GM21526 (cell line): ENCODE measurements around the gene KLHL29.

Experiments
- ATAC-seq: cut with Tn5 transposase; IDR thresholded peaks from one replicate; pipeline ENCODE4 v1.9.1; 2021; ENCODE audit warnings: moderate library complexity; ENCODE audit not compliant: unreplicated experiment, low FRiP score

Gene KLHL29

DNA sequence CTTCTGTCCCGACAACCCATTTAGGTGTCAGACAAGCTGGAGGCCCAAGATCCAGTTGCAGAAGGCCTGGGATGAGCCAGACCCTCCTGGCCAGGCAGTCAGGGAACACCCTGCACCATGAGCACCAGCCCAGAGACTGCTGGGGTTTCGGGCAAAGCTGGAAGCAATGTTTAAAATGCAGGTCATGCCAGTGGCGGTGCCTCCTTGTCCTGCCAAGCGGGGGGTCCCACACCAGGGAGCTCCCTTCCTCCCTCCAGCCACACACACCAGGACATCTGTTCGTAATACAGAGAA is 311.7 kb downstream of the KLHL29 start:
- no peak for ATAC-seq

DNA sequence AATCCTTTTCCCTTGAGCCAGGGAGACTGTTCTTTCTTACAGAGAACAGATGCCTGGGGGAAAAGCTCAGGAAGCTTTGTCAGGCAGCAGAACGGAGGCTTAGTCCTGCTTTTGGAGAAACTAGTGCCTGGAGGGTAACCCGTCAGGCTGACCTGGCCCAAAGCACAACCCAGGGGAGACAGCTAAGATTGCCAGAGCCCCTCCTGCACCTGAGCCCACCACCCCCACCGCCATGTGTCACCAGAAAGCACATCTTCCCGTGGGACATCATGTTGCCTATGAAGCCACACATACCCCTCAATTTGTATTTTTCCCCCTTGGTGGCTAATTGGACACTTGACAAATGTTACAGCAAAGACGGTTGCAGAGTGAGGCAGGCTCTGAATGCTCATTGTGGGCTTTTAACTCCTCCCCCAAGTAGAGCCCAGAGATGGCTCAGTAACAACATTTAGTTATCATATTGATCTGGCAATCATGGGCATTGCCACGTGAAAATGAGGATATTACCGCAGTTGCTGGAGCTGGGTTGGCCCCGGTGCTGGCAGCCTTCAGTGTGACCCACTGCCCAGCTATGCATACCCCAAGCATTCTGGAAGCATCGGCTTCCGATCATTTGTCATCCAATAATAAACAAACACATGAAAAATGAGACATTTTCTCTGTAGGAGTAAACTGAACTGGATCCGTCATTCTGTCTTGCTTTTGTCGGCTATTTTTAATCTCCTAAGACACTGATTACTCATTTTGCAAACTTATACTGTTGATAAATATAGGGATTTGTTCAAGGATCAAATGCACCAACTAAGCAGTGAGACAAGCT is 312.5 kb downstream of the KLHL29 start:
- ATAC-seq: no peak

DNA sequence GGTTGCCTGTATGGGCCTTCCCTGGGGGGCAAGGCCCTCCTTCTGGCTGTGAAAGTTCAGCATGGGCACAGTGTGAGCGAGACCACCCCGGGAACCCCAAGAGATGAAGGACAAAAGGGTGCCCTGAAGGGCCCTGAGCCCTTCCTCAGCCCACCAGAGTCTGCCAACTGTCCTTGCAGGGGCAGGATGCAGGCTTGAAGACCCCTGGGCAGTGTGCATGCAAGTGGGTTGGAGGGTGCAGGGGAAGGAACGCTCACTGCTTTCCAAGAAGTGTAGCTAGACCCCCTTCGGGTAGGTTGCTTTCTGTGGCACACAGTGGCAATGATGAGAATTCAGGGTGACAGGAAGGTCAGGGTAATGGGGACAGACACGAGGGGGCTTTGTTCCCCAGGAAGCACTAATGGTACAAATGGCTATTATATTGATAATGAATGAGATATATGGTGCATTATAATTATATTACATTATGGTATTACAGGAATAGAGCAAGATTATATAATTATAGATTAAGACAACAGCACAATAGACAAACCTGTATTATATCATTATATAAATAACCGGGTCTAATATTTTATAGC is 313.2 kb downstream of the KLHL29 start:
- ATAC-seq: no peak

DNA sequence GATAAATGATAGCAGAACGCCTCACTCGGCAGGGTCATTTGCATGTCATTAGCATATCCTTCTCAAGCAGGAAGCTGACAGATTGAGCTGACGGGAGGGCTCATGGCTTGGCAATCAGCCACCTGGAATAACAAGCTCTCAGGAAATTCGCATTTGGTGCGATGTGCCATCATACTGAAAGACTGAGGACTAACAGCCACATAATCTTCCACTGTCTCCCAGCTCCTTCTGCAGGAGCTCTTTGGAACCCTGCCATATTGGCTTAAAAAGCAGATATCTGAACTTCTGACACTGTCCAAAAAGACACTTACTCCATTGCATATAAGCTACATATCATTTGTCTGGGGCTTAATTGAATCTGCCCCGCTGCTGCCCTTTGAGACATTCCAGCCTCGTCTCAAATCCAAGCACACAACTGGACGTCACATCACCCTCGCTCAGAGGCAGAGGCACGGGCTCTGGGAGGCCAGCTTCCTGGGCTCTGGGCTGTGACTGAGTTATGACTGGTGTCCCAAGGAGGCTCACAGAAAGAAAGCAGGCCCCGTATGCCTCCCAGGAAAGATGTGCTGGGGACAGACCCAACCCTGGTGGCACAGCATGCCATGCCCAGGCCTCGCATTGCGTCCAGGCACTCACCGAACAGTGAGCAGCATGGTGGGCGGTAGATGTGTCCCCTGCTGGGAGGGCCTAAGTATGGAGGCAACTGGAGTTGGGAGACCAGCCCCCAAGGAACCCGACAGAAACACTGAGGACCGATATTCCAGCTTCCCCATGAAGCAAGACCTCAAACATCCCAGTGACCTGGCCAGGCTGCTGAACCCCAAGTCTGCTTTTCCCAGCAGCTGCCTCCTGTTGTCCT is 314.0 kb downstream of the KLHL29 start:
- no peak for ATAC-seq

DNA sequence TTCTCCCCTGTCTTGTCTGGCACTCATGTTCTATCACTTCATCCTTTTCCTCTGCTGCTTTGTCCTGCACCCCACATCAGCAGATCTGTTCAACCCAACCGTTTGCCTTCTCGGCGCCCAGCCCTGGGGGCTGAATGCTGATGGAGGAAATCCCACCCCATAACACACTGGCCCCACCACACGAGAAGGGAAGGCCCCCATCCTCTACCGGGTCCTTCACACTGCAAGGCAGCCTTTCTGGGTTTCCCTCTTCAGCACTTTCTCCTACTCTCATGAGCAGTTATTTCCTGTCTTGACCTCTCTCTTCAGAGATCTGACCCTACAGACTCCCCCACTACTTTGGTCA is 314.6 kb downstream of the KLHL29 start:
- ATAC-seq: no peak

DNA sequence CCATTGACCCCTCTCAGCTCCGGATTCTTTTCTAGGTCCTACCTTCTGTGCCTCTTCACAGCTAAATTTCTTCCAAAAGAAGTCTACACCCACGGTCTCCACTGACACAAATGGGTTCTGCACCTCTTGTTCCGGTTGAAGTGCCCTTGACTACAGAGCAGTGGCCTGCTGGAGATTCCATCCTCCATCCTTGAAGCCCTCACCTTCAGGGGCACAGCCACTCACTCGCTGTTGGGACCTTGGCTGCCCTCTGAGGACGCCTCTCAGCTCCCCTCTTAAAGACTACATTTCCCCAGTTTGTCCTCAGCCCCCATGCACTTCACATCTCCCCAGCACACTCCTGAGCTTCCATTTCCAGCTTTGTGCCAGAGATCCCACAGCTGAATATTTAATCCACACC is 315.6 kb downstream of the KLHL29 start:
- ATAC-seq: no peak

DNA sequence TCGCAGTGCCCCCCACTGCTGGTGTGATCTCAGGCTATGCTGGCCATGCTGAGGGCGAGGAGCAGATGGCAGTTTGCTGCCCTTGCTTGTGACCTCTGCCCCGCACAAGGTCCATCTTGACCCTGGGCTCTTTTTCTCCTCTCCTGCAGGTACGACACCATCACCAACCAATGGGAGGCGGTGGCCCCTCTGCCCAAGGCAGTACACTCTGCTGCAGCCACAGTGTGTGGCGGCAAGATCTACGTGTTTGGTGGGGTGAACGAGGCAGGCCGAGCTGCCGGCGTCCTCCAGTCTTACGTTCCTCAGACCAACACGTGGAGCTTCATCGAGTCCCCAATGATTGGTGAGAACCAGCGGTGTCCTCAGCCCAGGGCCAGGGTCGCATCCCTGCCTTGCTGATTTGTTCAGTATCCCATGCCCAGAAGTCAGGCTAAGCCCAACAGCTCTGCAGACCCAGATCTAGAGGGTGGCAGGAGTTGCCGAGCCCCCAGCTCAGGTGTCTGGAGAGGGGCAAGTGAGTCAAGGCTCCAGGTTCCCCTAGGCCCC is 318.1 kb downstream of the KLHL29 start:
- no peak for ATAC-seq

DNA sequence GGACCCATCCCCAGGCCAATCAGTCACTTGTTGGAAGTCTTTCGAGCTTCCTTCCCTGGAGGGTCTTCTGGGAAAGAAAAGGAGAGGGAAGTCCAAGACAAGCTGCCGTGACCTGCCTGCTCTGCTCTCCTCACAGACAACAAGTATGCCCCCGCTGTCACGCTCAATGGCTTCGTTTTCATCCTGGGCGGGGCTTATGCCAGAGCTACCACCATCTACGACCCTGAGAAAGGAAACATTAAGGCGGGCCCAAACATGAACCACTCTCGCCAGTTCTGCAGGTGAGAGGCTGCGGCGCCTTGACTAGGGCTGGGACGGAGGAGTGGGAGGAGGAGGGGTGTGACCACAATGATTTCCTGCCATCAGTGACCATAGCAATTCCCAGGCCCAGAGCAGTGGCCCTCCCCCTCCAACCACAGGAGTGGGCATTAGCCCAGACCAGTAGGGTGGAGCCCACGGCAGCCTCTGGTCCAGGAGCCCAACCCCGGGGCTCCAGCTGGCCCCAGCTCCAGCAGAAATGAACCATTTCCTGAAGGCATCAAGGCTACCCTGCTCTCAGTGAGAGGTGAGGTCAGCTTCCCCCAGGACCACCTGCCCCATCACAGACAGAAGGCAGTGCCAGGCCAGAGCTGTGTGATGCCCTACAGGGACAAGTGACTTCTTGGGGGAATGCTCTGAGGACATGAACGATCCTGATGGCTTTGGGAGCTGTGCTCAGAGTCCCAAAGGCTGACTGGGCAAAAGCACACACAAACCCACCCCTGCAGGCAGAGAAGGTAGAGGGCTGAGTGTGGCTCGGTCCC is 318.8 kb downstream of the KLHL29 start:
- no peak for ATAC-seq

DNA sequence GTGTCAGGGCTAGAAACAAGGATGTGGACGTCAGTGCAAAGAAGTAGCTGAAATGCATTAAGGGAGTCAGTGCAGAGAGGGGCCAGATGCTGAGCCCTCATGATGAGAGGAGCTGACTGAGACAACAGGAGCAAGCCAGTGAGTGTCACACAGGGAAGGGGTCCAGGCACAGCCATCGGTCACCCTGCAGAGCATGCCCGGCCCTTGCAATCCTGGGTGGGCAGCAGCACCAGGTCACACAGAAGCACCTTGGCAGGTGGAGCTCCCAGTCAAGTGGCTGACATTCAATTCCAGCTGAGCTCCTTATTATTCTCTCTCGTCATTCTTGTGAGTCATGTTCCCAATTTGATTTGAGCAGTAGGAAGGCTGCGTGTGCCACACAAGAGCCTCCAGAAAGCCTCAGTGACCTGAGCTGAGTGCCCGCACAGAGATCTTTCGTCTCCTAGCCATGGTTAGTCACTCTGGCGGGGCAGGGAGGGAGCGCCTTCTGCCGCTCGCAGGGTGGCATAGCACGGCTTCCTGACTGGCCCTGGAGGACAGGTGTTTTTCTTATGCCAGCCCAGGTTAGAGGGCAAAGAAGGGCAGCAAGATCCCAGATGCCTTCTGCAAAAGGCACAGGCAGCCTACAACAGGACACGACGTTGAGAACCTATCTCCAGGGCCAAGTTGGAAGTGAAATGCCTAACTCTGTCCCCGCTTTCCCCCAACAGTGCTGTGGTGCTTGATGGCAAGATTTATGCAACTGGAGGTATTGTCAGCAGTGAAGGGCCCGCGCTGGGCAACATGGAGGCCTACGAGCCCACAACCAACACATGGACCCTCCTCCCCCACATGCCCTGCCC is 321.0 kb downstream of the KLHL29 start:
- no peak for ATAC-seq

DNA sequence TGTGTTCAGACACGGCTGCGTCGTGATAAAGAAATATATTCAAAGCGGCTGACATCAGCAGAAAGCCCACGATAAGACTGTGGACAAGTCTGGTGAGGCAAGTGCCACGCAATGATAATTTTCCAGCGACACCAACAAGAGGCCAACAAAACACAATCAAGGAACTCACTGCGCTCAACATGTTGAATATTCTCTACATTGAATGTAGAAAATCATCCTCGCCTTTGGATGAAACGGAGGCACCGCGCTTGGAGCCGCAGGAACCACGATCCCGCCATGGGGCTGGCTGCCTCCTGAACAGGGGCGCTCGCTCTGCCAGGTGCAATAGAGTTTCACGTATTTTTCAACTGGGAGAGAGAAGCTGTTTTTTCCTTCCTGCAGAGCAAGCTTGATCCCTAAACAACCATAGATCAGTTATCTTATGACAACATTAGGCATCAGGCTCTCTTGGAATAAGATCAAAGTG is 321.7 kb downstream of the KLHL29 start:
- ATAC-seq: no peak

DNA sequence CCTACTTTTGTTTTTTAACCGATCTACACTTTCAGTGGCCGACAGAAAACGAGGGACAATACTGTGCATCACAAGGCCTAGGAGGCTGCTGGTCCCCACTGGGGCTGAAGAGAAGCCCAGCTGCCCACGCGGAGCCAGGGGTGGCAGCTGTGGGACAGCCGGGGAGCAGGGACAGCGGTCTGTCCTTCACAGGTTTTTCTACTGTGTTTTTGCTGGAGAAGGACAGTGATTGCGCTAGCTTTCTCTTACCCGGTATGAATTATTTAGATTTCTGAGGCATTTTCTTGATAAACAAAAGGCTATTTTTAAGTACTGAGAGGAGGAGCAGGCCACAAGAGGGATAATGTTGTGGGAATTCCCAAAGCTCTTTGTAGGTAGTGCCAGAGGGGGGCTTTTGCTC is 322.1 kb downstream of the KLHL29 start:
- ATAC-seq: no peak

DNA sequence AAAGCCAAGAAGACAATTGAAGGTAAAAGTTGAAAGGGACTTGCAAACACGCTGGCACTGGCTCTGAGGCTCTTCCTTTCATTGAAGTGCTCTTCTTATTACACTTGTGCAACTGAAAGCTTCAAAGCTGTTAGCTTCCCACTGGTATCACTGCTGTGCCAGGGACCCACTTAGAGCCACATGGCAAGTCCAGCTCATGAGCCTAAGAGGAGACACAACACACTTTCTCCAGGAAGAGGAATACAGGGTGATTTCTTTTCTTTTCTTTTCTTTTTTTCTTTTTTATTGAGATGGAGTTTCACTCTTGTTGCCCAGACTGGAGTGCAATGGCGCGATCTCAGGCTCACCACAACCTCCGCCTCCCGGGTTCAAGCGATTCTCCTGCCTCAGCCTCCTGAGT is 323.8 kb downstream of the KLHL29 start:
- ATAC-seq: no peak

DNA sequence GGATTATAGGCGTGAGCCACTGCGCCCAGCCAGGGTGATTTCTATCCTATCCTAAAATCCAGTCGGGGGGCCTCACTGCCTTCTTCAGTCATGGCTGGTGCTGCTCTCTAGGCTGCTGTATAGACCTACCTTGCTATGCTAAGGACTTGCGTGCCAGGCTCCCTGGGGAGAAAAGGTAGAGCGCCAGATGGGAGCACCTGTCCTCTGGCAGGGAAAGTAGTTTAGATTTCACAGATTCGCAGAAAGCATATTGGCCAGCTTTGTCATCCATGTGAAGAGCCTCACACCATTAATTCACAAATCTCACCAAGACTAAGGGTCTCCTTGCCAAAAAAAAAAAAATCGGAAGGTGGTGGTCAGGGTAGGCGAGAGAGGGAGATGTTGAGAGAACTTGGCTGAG is 324.3 kb downstream of the KLHL29 start:
- ATAC-seq: no peak

DNA sequence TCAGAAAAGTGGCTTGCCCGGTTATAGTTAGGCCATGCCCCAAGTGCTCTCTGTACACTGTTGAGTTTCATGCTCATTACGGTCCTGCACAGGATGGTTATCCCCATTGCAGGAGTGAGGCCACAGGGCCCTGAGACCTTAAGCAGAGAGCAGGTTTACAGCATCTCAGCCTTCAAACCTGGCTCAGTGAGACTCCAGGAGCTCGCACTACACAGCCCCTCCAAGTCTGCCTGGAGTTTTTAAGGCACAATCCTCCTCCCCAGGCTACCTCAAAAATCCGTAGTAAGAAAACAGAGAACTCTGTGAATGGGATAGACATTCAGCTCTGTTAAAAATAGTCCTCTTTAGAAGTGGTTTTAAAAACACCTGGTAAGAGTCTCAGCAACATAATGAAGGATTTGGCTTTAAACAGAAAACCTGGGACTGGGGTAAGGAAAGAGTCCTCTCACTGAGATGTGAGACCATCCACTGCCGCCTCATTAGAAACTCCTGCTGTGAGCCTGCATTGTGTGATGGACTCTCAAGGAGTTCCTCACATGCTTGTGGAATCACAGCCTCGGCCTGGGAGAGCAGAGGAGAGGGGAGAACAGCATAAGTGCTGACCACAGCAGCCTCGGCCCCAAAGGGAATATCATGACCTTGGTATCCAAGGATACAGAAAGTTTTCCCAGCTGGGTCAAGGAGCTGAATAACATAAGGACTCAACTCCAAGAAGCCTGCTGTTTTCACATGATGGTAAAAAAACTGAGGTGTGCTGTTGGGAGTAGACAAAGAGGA is 327.2 kb downstream of the KLHL29 start:
- no peak for ATAC-seq

DNA sequence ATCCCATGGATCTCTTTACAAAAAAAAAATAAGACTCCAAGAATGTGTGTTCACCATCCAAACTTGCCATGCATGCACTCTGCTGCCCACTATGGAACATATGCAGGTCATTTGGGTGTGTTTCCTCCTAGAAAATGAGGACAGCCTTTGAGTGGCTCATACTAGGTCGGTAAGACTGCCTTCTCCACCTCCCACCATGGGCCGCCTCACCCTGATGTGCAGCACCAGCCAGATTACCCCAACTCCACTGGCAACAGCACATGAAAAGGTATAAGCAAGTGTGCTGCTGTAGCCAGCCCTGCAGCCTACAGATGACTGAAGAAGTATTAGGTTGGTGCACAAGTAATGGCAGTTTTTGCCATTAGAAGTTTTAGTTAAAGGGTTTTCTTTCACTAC is 327.8 kb downstream of the KLHL29 start:
- ATAC-seq: no peak

DNA sequence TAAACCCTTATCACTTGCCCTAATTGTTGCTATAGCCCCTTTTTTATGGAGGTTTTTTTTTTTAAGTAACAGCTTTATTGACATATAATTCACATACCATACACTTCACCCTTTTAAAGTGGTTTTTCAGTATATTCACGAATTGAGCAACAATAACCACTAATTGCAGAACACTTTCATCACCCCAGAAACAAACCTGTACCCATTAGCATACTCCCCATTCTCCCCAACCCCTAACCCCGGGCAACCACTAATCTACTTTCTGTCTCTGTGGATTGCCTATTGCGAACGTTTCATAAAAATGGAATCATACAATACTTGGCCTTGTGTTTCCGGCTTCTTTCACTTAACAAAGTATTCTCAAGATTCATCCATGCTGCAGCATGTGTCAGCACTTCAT is 328.4 kb downstream of the KLHL29 start:
- ATAC-seq: no peak

DNA sequence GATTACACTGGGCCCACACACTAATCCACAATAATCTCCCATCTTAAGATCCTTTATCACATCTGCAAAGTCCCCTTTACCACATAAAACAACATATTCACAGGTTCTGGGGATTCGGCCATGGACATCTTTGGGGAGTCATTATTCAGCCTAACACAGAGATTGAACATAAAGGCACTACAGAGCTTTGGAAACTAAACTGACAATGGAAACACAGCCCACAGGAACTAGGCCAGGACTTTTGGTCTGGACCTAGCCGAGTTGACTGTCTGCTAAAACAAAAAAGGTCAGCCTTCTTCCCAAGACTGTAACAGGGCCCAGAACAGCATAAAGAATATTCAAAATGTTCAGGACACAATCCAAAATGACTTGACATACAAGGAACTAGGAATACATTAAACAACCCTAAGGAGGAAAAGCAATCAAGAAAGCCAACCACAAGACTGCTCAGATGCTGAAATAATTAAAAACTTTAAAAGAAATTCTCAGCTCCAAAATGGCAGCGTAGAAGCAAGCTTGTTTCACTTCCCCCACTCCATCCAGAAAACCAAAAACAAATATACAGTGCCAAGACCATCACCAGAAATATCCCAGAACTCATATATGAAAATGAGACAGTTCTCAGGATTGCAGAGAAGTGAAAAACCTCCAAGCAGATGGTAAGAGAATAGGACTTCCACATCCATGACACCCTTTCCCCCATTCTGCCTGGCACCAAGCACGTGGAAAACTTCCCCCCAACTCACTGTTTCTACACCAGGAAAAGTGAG is 334.1 kb downstream of the KLHL29 start:
- ATAC-seq: no peak

DNA sequence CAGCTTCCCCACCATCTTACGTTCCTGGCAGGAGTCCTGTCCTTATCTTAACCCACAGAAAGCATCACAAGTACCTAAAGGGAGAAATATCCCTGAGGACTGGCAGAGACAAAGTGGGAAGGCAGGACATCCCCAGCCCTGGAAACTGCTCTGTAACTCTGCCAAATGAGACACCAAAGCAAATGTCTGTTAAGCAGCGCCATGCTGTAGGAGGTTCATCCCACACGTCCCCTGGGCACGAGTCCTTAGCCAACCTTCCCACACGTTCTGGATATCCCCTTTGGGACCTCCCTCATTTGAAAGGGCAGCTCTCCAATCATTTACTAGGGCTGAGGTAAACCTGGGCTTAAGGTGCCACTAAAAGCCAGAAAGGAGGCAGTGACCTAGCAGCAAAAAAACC is 334.7 kb downstream of the KLHL29 start:
- no peak for ATAC-seq
